Esophagus muscularis mucosa (tissue), 3 donors: ENCODE data around the gene MITD1.

ENCODE experiments used
- POLR2A ChIP-seq: fragments of 450-650 bp; IDR thresholded peaks from one replicate; pipeline ENCODE4 v1.6.1; 2017; ENCODE audit warnings: antibody characterized with exemption, moderate library complexity, mild to moderate bottlenecking, low read depth
- POLR2AphosphoS5 ChIP-seq, 2 donors: sonication (generic); formaldehyde crosslinking; IDR thresholded peaks; one replicate each; pipeline ENCODE4 v1.6.1; 2017; ENCODE audit warnings: antibody characterized with exemption in 2 of 2
- TF ChIP-seq, protein P1 (sequence below), 3 experiments: fragments of 200-600 bp in 2 of 3; fragments of 450-650 bp in 1 of 3; sonication (generic) in 2 of 3; IDR thresholded peaks; one replicate each; pipeline ENCODE4 v1.5.1; 2017 to 2019; ENCODE audit warnings: antibody characterized with exemption in 3 of 3, mild to moderate bottlenecking in 2 of 3, moderate library complexity in 1 of 3

DNA sequence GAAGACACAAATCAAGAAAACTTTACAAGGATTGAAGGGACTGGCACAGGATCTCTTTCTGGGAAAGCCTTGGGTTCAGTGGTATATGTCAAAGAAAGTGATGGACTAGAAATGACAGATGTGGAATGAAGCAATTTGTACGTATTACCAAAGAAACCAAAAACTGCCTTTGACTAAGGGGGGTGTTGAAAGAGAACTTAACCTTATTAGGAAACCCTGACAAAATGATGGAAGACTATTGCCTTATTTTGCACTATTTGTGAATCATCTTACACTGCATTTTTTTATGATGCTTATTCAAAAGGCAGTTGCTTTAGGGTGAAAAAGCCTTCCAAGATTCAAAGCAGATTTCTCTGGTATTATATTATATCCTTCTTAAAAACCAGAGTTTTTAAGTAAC lies 30.2 kb downstream of the MITD1 start:
- TF ChIP-seq, protein P1, sequence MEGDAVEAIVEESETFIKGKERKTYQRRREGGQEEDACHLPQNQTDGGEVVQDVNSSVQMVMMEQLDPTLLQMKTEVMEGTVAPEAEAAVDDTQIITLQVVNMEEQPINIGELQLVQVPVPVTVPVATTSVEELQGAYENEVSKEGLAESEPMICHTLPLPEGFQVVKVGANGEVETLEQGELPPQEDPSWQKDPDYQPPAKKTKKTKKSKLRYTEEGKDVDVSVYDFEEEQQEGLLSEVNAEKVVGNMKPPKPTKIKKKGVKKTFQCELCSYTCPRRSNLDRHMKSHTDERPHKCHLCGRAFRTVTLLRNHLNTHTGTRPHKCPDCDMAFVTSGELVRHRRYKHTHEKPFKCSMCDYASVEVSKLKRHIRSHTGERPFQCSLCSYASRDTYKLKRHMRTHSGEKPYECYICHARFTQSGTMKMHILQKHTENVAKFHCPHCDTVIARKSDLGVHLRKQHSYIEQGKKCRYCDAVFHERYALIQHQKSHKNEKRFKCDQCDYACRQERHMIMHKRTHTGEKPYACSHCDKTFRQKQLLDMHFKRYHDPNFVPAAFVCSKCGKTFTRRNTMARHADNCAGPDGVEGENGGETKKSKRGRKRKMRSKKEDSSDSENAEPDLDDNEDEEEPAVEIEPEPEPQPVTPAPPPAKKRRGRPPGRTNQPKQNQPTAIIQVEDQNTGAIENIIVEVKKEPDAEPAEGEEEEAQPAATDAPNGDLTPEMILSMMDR (IDR thresholded peaks at IDR 0.05): no peak
- TF ChIP-seq POLR2AphosphoS5 (IDR thresholded peaks at IDR 0.05): no peak
- no peak for TF ChIP-seq POLR2A
